ENCODE results near the gene ZBP1.

ZBP1 gene, protein sequence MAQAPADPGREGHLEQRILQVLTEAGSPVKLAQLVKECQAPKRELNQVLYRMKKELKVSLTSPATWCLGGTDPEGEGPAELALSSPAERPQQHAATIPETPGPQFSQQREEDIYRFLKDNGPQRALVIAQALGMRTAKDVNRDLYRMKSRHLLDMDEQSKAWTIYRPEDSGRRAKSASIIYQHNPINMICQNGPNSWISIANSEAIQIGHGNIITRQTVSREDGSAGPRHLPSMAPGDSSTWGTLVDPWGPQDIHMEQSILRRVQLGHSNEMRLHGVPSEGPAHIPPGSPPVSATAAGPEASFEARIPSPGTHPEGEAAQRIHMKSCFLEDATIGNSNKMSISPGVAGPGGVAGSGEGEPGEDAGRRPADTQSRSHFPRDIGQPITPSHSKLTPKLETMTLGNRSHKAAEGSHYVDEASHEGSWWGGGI

DNA sequence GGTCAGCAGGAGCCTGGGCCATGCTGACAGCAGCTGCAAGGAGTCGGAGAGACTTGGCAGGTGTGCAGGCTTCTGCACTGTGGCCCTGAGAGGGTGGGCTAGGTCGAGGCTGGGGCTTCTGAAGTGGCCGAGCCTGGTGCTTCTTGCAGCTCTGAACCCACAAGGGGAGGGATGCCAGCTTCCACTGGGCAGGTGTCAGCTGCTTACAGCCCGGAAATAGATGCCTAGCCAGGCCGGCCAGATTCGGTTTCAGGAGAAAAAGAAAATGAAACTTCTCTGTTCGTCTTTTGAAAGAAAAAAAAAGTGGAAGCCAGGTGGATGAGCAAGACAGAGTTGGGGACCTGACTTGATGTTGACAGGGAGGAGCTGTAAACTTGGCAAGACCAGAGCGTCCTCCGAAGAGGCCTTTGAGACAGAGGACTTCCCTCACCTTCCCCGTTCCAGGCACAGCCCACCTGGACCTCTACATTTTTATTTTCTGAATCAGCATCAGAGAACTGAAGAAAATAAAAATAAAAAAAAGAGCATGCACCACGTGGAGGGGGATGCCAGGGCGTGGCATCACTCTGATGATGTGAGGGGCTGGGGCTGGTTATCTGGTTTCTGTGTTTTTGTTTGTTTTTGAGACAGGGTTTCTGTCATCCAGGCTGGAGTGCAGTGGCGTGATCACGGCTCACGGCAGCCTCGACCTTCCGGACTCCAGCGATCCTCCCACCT, at the start of gene ZBP1:
ZBP1 (minus strand) TSS at position 153 of the 717 bp plus-strand sequence; CDS start at position 22, 131 bp downstream.
- H3K4me3 ChIP-seq (ENCODE audit: low read depth, low read length), result no peak within 1 kb of the TSS
- TF ChIP-seq, protein P1, sequence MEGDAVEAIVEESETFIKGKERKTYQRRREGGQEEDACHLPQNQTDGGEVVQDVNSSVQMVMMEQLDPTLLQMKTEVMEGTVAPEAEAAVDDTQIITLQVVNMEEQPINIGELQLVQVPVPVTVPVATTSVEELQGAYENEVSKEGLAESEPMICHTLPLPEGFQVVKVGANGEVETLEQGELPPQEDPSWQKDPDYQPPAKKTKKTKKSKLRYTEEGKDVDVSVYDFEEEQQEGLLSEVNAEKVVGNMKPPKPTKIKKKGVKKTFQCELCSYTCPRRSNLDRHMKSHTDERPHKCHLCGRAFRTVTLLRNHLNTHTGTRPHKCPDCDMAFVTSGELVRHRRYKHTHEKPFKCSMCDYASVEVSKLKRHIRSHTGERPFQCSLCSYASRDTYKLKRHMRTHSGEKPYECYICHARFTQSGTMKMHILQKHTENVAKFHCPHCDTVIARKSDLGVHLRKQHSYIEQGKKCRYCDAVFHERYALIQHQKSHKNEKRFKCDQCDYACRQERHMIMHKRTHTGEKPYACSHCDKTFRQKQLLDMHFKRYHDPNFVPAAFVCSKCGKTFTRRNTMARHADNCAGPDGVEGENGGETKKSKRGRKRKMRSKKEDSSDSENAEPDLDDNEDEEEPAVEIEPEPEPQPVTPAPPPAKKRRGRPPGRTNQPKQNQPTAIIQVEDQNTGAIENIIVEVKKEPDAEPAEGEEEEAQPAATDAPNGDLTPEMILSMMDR (IDR thresholded peaks at IDR 0.05; ENCODE audit: low read depth, low read length), result no peak
- in situ Hi-C loops (cut with HindIII; ENCODE audit: low sequenced_read_pairs), result no loop called here
- DNase-seq (ENCODE audit: low read depth, low spot score), result no peak

DNA sequence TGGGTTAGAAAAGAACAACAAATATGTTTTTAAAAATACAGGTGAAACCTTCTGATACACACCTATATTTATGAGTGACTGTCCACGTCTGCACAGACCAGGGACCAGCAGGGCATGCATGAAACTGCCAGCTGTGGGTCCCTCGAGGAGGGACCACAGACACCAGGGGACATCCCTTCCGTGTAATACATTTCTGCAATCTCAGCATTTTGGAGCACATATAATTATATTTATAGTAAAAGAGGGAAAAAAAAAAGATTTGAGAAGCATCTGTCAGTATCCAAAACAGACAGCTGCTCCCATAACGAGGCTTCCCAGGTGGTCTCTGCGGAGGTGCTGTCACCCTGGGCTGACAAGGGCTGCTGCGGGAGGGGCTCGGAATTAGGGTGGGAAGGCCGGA, 49.4 kb upstream of the ZBP1 start:
- H3K4me3 ChIP-seq (ENCODE audit: low read depth, low read length), result no peak overlapping the region
- TF ChIP-seq, protein P1 (IDR thresholded peaks at IDR 0.05; ENCODE audit: low read depth, low read length), result no peak
- in situ Hi-C loops (cut with HindIII; ENCODE audit: low sequenced_read_pairs), result no loop called here
- no peak for DNase-seq (ENCODE audit: low read depth, low spot score)

DNA sequence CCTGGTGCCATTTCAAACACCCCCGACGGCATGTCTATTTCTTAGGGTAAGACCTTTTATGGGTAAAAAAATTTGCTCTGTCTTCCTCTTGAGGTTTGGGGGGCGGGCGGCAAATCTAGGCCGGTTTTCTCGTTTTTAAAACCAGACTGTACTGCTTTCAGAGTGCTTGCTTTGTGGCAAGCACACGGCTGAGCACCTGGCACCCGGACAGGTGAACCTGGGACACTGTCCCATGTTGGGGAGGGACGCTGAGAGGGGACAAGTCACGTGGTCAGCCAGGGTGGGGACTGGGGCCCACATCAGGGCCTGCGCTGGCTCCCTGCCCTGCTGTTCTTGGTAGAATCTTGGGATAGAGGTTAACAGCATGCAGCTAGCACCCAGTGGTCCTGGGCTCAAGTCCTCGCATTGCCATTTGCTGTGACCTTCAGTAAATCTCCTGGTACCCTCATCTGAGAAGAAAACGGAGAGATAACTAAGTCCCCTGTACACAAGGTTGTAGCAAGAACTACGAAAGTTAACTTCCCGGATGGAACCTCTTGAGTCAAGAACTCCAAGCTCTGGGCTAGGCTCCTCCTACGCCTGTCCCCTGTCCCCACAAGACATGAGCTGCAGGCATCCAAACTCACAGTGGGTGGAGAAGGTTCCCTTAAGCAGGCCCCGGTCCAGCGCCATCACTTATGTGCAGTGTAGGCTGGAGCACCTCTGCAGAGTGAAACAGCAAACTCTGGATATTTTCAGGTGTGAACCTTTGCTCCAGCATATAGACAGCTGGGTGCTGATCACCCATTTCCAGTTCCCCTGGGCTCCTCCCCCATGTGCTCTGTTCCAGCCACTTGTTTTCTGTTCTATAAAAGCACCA, 47.9 kb upstream of the ZBP1 start:
- TF ChIP-seq, protein P1 (IDR thresholded peaks at IDR 0.05; ENCODE audit: low read depth, low read length), result no peak
- DNase-seq (ENCODE audit: low read depth, low spot score), result no peak
- in situ Hi-C loops (cut with HindIII; ENCODE audit: low sequenced_read_pairs), result no loop called here
- H3K4me3 ChIP-seq (ENCODE audit: low read depth, low read length), result no peak overlapping the region

DNA sequence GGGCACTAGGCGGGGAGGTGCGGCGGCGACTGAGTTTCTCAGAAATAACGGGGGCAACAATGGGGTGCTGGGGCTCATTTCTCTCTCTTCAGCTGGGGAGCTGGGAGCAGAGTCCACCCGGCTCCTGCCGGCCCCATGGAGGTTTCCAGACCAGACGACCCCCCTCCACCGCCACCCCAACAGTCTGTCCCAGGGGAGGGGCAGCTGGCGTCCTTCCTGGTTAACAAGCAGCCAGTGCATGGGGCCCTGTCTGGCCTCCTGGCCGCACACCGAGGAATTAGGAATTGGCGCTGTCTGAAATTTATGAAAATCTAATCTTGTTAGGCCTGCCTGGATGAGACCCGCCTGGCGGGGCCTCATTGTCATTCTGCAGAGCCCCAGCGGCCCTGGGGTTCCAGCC, 47.2 kb upstream of the ZBP1 start:
- TF ChIP-seq, protein P1 (IDR thresholded peaks at IDR 0.05; ENCODE audit: low read depth, low read length), result no peak
- no peak for DNase-seq (ENCODE audit: low read depth, low spot score)
- no peak overlapping the region for H3K4me3 ChIP-seq (ENCODE audit: low read depth, low read length)
- in situ Hi-C loops (cut with HindIII; ENCODE audit: low sequenced_read_pairs), result no loop called here

DNA sequence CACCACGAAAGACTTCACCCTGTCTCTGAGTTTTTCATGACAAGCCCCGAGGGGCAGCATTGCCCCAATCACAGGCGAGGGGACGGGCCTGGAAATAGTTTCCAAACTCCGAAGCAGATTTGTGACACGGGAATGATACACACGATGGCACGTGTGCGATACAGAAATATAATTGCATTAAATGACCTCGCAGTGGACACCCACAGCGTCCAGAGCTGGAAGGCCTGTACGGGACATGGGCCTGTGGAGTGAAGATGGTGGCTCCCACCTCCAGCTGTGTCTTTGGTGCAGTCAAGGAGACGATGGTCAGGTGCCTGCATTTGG, 46.6 kb upstream of the ZBP1 start:
- TF ChIP-seq, protein P1 (IDR thresholded peaks at IDR 0.05; ENCODE audit: low read depth, low read length), result no peak
- in situ Hi-C loops (cut with HindIII; ENCODE audit: low sequenced_read_pairs), result no loop called here
- H3K4me3 ChIP-seq (ENCODE audit: low read depth, low read length), result no peak overlapping the region
- no peak for DNase-seq (ENCODE audit: low read depth, low spot score)

DNA sequence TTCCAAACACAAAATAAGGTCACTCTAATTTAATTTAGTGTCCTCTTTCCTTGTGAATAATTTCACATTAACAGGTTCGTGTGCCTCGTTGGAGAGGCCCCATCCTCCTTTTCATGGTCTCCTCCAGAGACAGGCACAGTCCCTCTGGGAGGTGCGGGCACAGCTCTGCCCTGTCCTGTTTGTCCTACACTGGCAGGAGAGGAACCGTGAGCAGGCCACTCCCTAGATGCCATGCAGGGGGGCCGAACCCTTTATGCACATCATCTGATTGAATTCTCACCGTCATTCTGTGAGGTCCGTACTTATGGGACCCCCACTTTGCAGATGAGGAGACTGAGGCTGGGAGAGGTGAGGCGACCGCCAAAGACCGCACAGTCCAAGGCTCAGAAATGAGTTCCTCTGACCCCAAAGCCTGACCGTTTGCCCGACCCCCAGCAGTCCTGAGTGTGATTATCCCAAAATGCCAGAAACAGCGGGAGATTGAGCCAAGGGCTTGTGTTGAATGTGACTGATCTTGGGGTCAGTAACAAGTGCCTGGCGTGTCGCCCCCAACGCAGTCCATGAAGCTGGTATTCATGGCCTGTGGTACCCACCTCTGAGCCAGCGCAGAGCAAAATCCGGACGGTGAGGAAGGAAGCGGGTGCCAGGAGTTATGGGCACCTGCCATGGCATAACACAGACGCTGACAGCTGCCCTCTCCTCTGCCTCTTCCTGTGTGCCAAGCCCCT, 46.0 kb upstream of the ZBP1 start:
- in situ Hi-C loops (cut with HindIII; ENCODE audit: low sequenced_read_pairs), result no loop called here
- TF ChIP-seq, protein P1 (IDR thresholded peaks at IDR 0.05; ENCODE audit: low read depth, low read length), result no peak
- no peak overlapping the region for H3K4me3 ChIP-seq (ENCODE audit: low read depth, low read length)
- no peak for DNase-seq (ENCODE audit: low read depth, low spot score)

Measured in astrocyte of the spinal cord (primary cell).